Fibroblast of the aortic adventitia (primary cell): ENCODE results near the gene HPS3. TPM values are rescaled to one million over a fixed set of nuclear protein-coding genes. Genes with fewer than 3 reads are reported as not detected.

Source experiments
- DNase-seq: peaks from one replicate; pipeline ENCODE4 v3.0.0-alpha.2; 2010; ENCODE audit warnings: low read depth
- H3K4me3 ChIP-seq: 2 replicates; pipeline ENCODE4 v1.5.1; 2011; ENCODE audit warnings: low read depth, mild to moderate bottlenecking, control low read depth, low read length, moderate library complexity
- total RNA-seq: library from RNA; depleted of rRNA; stranded (reverse); fragments of >200 nt; gene quantifications from 2 replicates; pipeline ENCODE4 v1.2.3, GENCODE V29; 2012; ENCODE audit warnings: low replicate concordance
- TF ChIP-seq, protein P1 (sequence below): IDR thresholded peaks from 2 replicates; pipeline ENCODE4 v1.5.1; 2011; ENCODE audit warnings: mild to moderate bottlenecking, low read length, control low read depth, inconsistent platforms; ENCODE audit not compliant: insufficient read depth

Gene HPS3
- total RNA-seq, 1 donor: 33.0 TPM

DNA sequence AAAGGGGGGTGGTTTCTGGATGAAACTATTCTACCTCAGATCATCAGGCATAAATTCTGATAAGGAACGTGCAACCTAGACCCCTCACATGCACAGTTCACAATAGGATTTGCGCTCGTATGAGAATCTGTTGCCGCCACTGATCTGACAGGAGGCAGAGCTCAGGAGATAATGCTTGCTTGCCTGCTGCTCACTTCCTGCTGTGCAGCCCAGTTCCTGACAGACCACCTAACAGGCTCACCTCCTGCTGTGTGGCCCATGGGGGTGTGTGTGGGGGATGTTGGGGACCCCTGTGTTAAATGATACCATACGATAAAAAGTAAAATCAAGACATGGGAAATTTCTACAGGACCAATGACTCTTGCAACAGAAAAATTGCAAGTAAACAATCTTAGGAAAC lies 68.2 kb downstream of the HPS3 start:
- no peak for DNase-seq
- H3K4me3 ChIP-seq: no peak overlapping the region
- TF ChIP-seq, protein P1, sequence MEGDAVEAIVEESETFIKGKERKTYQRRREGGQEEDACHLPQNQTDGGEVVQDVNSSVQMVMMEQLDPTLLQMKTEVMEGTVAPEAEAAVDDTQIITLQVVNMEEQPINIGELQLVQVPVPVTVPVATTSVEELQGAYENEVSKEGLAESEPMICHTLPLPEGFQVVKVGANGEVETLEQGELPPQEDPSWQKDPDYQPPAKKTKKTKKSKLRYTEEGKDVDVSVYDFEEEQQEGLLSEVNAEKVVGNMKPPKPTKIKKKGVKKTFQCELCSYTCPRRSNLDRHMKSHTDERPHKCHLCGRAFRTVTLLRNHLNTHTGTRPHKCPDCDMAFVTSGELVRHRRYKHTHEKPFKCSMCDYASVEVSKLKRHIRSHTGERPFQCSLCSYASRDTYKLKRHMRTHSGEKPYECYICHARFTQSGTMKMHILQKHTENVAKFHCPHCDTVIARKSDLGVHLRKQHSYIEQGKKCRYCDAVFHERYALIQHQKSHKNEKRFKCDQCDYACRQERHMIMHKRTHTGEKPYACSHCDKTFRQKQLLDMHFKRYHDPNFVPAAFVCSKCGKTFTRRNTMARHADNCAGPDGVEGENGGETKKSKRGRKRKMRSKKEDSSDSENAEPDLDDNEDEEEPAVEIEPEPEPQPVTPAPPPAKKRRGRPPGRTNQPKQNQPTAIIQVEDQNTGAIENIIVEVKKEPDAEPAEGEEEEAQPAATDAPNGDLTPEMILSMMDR: no peak

DNA sequence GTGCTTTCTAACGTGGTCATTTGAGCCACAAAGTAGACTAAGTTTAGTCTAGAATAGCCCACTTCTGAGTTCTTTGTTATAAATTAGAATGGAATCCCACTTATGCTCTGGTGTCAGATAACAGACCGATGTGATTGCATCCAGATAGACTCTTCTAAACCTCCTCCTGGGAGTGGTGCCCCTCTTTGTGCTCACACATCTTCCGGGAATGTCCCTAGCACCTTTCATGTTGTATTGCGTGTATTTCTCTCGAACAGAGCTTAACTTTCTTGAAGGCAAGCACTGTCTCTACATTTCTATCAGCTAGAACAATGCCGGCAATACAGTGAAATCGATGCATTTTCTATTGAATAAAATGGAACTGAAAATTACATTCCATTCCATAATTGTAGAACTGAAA lies 69.2 kb downstream of the HPS3 start:
- peak; percentile 22 for DNase-seq
- TF ChIP-seq, protein P1: no peak

DNA sequence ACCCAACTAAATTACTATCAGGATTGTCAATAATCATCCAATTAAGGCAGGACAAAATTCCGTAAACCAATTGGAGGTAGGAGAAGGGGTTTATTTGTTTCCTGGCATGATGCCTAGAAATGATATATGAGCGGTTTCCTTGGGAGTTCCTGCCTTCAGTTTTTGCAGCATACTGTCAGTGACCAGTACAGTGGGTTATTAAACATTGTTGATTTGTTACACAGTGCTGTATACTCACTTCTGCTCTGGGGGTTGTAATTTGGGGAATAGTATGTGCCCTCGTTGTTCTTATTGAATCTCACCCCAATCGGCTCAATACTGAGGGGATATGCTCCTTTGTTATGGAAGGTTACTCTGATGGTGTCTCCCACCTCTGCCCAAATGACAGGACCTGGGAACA lies 70.0 kb downstream of the HPS3 start:
- TF ChIP-seq, protein P1: no peak
- peak; percentile 16 for DNase-seq
- no peak overlapping the region for H3K4me3 ChIP-seq

More for the DNA sequence above, 69.2 kb downstream of the HPS3 start:
- no peak overlapping the region for H3K4me3 ChIP-seq

DNA sequence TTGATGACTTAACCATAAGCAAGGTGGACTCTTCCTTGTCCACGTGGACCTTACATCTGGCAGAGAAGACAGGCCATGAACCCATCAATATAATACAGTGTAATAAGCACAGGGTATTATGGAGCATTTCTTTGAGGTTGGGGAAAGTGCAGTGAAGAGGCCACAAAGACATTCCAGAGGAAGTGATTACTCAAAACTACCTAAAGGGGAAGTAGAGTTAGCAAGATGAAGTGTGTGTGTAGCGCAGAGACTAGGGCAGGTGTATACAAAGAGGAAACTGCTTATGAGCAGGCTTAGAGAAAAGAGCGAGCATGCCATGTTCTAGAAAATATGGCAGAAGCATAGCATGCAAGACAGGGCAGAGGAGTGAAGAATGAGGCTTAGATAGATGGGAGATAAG lies 74.3 kb downstream of the HPS3 start:
- TF ChIP-seq, protein P1: no peak
- no peak overlapping the region for H3K4me3 ChIP-seq
- no peak for DNase-seq

DNA sequence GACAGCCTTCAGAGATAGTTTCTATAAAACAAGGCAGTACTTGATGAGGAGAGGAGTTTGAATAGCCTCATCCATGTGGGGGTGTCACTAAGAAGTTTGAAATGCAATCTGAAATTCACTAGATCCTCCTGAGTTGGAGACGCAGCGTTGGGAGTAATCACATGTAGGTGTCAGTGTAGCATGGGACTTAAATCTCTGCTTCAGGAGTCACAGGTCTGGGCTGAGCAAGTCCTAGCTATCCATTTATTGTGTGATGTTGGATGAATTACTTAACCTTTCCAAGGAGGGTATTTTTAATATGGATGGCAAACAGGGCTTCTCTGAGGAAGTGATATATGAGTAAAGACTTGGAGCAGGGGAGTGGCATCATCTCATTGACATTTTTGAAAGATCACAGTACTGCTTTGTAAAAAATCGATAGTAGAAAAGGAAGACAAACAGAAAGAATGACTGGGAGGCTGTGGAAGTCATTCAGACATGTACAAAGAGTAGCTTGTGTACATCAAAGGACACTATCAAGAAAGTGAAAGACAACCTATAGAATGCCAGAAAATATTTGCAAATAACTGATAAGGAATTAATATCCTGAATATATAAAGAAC lies 75.1 kb downstream of the HPS3 start:
- TF ChIP-seq, protein P1: no peak
- no peak for DNase-seq
- no peak overlapping the region for H3K4me3 ChIP-seq

DNA sequence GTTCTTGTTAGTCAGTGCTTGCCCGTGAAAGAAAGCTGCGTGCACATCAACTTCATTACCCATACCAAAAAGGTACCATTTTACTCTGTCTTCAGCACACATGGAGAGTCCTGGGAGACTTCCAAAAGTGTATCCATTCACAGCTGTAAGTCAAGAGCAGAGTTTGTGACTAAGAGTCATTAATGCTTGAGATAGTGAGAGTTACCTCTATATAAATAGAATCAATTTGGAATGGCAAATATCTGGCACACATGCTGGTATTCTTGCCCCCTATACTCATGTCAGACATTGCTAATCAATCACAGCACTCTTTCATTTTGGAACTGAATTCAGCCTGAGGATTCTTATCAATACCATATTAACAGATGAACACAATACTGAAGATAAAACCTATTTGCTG lies 78.0 kb downstream of the HPS3 start:
- no peak overlapping the region for H3K4me3 ChIP-seq
- DNase-seq: no peak
- TF ChIP-seq, protein P1: no peak

DNA sequence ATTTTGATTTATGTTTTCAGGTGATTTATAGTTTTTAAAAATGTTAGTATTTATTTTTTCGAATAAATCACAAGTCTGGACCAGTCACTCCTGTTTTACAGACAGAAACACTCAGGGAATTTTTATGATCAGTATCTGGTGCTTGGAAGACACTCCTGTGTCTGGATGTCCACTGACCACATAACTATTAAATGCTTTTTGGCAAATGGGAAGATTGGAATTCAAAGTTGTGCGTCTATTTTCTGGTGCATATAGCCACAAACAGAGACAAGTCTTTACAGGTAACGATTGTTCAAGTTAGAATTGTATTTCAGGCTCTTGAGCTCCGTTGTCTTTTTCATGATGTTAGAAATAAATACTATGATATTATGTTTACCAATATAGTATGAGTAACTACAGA lies 80.0 kb downstream of the HPS3 start:
- no peak for DNase-seq
- H3K4me3 ChIP-seq: no peak overlapping the region
- TF ChIP-seq, protein P1: no peak
